ENCODE measurements around the gene PCNX3.

DNA sequence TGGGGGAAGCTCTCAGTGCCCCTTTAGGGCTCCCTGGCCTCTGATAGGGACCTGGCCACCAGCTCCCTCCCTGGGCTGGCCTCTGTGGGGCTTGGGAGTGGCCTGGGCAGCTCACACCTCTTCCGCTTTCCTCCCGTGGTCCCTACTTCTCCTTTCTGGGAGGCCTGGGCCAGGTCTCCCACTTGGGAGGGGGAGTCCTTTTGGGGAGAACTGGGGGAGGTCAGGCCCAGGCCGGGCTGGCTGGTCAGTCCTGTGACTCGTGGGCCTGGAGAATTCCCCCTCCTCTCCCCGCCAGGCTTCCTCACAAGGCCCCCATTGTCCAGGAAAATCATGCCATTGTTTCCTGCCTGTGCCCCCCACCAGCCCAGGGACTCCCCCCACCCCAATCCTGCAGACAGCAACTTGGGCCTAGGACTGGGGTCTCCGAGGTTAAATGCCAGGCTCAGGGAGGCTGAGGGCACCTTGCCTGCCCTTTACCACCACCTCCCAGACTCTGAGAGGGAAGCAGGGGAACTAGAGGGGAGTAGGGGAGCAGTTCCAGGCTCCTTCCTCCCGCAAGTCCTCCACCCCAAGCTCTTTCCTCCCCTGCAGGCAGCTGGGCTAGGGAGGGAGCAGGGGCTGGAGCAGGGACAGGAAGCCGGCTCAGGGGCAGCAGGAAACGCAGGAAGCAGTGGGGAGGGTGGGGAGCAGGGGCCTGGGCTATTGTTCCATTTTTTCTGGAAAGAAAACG lies 4.4 kb upstream of the PCNX3 start:
- no peak for TF ChIP-seq POLR2A (IDR thresholded peaks at IDR 0.05)
- TF ChIP-seq, protein P1, sequence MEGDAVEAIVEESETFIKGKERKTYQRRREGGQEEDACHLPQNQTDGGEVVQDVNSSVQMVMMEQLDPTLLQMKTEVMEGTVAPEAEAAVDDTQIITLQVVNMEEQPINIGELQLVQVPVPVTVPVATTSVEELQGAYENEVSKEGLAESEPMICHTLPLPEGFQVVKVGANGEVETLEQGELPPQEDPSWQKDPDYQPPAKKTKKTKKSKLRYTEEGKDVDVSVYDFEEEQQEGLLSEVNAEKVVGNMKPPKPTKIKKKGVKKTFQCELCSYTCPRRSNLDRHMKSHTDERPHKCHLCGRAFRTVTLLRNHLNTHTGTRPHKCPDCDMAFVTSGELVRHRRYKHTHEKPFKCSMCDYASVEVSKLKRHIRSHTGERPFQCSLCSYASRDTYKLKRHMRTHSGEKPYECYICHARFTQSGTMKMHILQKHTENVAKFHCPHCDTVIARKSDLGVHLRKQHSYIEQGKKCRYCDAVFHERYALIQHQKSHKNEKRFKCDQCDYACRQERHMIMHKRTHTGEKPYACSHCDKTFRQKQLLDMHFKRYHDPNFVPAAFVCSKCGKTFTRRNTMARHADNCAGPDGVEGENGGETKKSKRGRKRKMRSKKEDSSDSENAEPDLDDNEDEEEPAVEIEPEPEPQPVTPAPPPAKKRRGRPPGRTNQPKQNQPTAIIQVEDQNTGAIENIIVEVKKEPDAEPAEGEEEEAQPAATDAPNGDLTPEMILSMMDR (IDR thresholded peaks at IDR 0.05) = no peak
